ENCODE results near the gene ADH4.

The ADH4 gene

GRCh38 chr4:99151452-99151851 lies 7.4 kb upstream of the ADH4 start:
- H2AFZ ChIP-seq (ENCODE audit: low read length): no peak overlapping the region
- no peak overlapping the region for H3K4me3 ChIP-seq (ENCODE audit: low read depth, low read length, poor library complexity, severe bottlenecking)
- H3K9me3 ChIP-seq (ENCODE audit: low read length): no peaks in the 10 kb centered on the region
- H3K9ac ChIP-seq (ENCODE audit: low read length): no peak overlapping the region
- no peaks in the 10 kb centered on the region for H3K9me2 ChIP-seq (ENCODE audit: low read depth, low read length)
- no peaks in the 10 kb centered on the region for H3F3A ChIP-seq (ENCODE audit: insufficient read depth, low read length)
- H3K79me2 ChIP-seq (ENCODE audit: insufficient read depth, low read length): no peaks in the 10 kb centered on the region
- no peaks in the 10 kb centered on the region; the same call in 1 of the 2 replicates for H3K36me3 ChIP-seq (ENCODE audit: insufficient read depth, low read length)
- H4K20me1 ChIP-seq (ENCODE audit: insufficient read depth, low read length): no peaks in the 10 kb centered on the region
- H3K27ac ChIP-seq (ENCODE audit: low read depth, low read length, poor library complexity, severe bottlenecking): no peak overlapping the region
- no peak overlapping the region for H3K4me2 ChIP-seq (ENCODE audit: low read length)
- H3K27me3 ChIP-seq (ENCODE audit: insufficient read depth, low read length): no peaks in the 10 kb centered on the region
- no peaks in the 10 kb centered on the region for H3K4me1 ChIP-seq (ENCODE audit: insufficient read depth, low read length, severe bottlenecking)
- TF ChIP-seq, protein P1, sequence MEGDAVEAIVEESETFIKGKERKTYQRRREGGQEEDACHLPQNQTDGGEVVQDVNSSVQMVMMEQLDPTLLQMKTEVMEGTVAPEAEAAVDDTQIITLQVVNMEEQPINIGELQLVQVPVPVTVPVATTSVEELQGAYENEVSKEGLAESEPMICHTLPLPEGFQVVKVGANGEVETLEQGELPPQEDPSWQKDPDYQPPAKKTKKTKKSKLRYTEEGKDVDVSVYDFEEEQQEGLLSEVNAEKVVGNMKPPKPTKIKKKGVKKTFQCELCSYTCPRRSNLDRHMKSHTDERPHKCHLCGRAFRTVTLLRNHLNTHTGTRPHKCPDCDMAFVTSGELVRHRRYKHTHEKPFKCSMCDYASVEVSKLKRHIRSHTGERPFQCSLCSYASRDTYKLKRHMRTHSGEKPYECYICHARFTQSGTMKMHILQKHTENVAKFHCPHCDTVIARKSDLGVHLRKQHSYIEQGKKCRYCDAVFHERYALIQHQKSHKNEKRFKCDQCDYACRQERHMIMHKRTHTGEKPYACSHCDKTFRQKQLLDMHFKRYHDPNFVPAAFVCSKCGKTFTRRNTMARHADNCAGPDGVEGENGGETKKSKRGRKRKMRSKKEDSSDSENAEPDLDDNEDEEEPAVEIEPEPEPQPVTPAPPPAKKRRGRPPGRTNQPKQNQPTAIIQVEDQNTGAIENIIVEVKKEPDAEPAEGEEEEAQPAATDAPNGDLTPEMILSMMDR (IDR thresholded peaks at IDR 0.05; ENCODE audit: low read length): no peak
- TF ChIP-seq EZH2 (IDR thresholded peaks at IDR 0.05; ENCODE audit: borderline replicate concordance, low read length): no peak

DNA sequence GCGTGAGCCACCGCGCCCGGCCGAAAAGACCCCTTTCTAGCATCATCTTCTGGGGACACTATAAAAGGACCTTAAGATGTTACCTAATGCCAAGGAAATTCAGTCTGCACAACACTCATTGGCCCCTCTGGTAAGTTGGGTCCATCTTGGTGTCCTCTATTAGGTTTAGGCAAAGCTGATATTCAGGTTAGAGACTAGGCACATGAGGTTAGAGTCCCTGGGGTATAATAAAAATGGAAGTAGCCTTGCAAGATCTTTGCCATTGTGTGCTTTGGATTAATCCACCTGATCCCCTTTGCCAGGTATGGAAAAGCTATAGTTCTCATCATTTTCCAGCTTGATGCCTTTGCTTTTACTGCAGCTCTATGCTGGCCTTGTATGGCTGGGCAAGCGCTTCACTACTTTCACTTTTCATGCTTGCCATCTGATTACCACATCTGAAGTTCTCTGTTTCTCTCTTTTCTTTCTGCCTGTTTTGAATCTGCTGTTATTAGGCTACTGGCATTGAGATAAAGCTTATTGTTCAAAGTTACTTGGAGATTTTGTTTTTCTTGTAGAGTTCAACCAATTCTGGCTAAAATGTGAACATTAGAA lies 5.4 kb upstream of the ADH4 start:
- H3K27ac ChIP-seq (ENCODE audit: low read depth, low read length, poor library complexity, severe bottlenecking): no peak overlapping the region
- no peak overlapping the region for H3K4me3 ChIP-seq (ENCODE audit: low read depth, low read length, poor library complexity, severe bottlenecking)
- no peaks in the 10 kb centered on the region for H3K27me3 ChIP-seq (ENCODE audit: insufficient read depth, low read length)
- H3K4me1 ChIP-seq (ENCODE audit: insufficient read depth, low read length, severe bottlenecking): no peaks in the 10 kb centered on the region
- no peak overlapping the region for H3K4me2 ChIP-seq (ENCODE audit: low read length)
- no peaks in the 10 kb centered on the region for H3K79me2 ChIP-seq (ENCODE audit: insufficient read depth, low read length)
- H3K36me3 ChIP-seq (ENCODE audit: insufficient read depth, low read length): no peaks in the 10 kb centered on the region; the same call in 1 of the 2 replicates
- no peaks in the 10 kb centered on the region for H3K9me2 ChIP-seq (ENCODE audit: low read depth, low read length)
- H3K9ac ChIP-seq (ENCODE audit: low read length): no peak overlapping the region
- no peaks in the 10 kb centered on the region for H3K9me3 ChIP-seq (ENCODE audit: low read length)
- H4K20me1 ChIP-seq (ENCODE audit: insufficient read depth, low read length): no peaks in the 10 kb centered on the region
- H3F3A ChIP-seq (ENCODE audit: insufficient read depth, low read length): no peaks in the 10 kb centered on the region
- TF ChIP-seq EZH2 (IDR thresholded peaks at IDR 0.05; ENCODE audit: borderline replicate concordance, low read length): no peak
- TF ChIP-seq, protein P1 (IDR thresholded peaks at IDR 0.05; ENCODE audit: low read length): no peak
- no peak overlapping the region for H2AFZ ChIP-seq (ENCODE audit: low read length)

GRCh38 chr4:99148550-99148949 lies 4.5 kb upstream of the ADH4 start:
- Histone ChIP-seq H3K9me2 (ENCODE audit: low read depth, low read length) (no peaks in the 10 kb centered on the region), H3K4me3 (ENCODE audit: low read depth, low read length, poor library complexity, severe bottlenecking) (no peak overlapping the region), H3F3A (ENCODE audit: insufficient read depth, low read length) (no peaks in the 10 kb centered on the region), H3K27ac (ENCODE audit: low read depth, low read length, poor library complexity, severe bottlenecking) (no peak overlapping the region), H3K9ac (ENCODE audit: low read length) (no peak overlapping the region), H3K4me1 (ENCODE audit: insufficient read depth, low read length, severe bottlenecking) (no peaks in the 10 kb centered on the region), H3K9me3 (ENCODE audit: low read length) (no peaks in the 10 kb centered on the region), H3K79me2 (ENCODE audit: insufficient read depth, low read length) (no peaks in the 10 kb centered on the region), H3K27me3 (ENCODE audit: insufficient read depth, low read length) (no peaks in the 10 kb centered on the region), H4K20me1 (ENCODE audit: insufficient read depth, low read length) (no peaks in the 10 kb centered on the region), H2AFZ (ENCODE audit: low read length) (no peak overlapping the region), H3K4me2 (ENCODE audit: low read length) (no peak overlapping the region), H3K36me3 (ENCODE audit: insufficient read depth, low read length) (no peaks in the 10 kb centered on the region; the same call in 1 of the 2 replicates)
- TF ChIP-seq EZH2 (IDR thresholded peaks at IDR 0.05; ENCODE audit: borderline replicate concordance, low read length): no peak
- TF ChIP-seq, protein P1 (IDR thresholded peaks at IDR 0.05; ENCODE audit: low read length): no peak
